ENCODE measurements around the gene MRPL48.

The MRPL48 gene

DNA sequence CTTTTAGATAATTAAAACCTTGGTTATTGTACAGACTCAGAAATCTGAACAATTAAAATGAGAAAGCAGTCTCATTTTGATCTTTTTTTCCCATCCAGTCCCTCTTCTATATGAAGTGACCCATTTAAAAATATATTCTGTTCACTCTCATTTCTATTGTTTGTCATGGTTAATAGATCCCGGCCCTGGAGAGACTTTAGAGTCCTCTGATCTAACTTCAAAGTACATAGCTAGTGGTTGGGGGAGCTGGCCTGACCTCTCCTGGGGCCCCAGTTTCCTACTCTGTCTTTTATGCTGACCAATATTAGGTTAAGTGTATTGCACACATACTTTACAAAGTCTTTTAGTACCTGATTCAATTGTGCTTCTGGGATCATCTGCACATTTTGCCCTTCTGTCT, 13.5 kb downstream of the MRPL48 start:
- no peak for DNase-seq (ENCODE audit: low read depth)
- TF ChIP-seq, protein P1, sequence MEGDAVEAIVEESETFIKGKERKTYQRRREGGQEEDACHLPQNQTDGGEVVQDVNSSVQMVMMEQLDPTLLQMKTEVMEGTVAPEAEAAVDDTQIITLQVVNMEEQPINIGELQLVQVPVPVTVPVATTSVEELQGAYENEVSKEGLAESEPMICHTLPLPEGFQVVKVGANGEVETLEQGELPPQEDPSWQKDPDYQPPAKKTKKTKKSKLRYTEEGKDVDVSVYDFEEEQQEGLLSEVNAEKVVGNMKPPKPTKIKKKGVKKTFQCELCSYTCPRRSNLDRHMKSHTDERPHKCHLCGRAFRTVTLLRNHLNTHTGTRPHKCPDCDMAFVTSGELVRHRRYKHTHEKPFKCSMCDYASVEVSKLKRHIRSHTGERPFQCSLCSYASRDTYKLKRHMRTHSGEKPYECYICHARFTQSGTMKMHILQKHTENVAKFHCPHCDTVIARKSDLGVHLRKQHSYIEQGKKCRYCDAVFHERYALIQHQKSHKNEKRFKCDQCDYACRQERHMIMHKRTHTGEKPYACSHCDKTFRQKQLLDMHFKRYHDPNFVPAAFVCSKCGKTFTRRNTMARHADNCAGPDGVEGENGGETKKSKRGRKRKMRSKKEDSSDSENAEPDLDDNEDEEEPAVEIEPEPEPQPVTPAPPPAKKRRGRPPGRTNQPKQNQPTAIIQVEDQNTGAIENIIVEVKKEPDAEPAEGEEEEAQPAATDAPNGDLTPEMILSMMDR (IDR thresholded peaks at IDR 0.05; ENCODE audit: insufficient read depth, low read depth, low read length, missing control alignments), result no peak

DNA sequence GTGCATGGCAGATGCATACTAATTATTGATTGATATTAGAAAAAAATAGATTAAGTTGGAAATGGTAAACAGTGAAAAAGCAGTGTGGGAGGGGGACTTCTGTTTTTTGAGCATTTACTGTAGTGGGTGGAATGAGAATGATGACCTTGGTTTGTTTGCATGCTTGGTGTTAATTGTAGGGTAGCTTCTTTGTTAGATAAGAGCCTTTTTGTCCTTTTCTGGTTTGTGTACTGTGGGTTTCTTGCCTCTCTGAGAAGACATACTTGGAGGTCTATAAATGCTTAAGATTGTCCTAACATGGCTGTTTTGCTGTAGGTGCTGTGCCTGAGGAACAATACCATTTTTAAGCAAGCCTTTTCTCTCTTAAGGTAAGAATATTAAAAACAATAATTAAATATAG, 17.0 kb downstream of the MRPL48 start:
- no peak for DNase-seq (ENCODE audit: low read depth)
- H3K4me3 ChIP-seq (ENCODE audit: low read length), result no peak overlapping the region
- TF ChIP-seq, protein P1 (IDR thresholded peaks at IDR 0.05; ENCODE audit: insufficient read depth, low read depth, low read length, missing control alignments), result no peak

More for the DNA sequence above, 13.5 kb downstream of the MRPL48 start:
- H3K4me3 ChIP-seq (ENCODE audit: low read length), result no peak overlapping the region

DNA sequence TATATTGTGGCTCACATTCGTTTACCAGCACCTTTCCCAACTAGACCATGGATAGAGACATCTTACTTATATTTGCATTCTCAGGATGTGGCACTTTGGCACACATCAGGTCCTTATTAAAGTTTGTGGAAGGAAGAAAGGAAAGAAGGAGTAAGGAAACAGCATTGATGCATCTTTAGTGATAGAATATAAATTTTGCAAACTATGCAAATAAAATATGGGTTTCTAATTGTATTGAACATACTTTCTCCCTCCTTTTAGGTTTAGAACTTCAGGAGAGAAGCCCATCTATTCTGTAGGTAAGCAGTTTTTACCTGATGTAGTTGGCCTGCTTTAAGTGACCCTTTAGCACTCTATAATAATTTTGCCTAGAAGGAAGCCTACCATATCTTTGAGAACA, 20.4 kb downstream of the MRPL48 start:
- no peak overlapping the region for H3K4me3 ChIP-seq (ENCODE audit: low read length)
- DNase-seq (ENCODE audit: low read depth), result no peak
- TF ChIP-seq, protein P1 (IDR thresholded peaks at IDR 0.05; ENCODE audit: insufficient read depth, low read depth, low read length, missing control alignments), result no peak

DNA sequence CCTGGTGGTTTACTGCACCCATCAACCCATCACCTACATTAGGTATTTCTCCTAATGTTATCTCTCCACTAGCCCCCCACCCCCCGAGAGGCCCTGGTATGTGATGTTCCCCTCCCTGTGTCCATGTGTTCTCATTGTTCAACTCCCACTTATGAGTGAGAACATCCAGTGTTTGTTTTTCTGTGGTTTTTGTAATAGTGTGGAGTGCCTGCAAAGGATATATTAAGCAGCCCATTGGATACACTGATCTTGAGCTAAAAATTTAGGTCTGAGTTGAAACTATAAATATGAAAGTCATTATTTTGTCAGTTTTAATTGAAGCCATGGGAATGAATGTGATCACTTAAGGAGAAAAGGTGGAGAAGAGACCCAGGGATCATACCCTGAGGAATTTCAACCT, 23.0 kb downstream of the MRPL48 start:
- DNase-seq (ENCODE audit: low read depth), result no peak

DNA sequence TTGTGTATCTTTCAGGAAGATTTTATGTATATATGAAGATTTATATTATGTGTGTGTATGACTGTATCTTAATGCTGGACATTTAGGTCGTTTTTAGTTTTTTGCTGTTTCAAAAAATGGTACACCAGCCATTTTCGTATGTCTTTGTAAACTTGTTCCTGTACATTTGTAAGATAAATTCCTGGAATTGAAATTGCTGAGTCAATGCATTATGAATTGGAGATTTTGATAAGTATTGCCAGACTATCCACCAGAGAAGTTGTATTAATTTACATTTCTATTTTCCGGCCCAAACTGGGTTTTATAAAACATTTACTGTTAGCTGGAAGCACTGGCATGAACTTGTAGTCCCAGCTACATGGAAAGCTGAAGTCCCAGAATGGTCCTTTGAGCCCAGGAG, 24.6 kb downstream of the MRPL48 start:
- H3K4me3 ChIP-seq (ENCODE audit: low read length), result no peak overlapping the region
- TF ChIP-seq, protein P1 (IDR thresholded peaks at IDR 0.05; ENCODE audit: insufficient read depth, low read depth, low read length, missing control alignments), result no peak
- no peak for DNase-seq (ENCODE audit: low read depth)

More for the DNA sequence above, 23.0 kb downstream of the MRPL48 start:
- H3K4me3 ChIP-seq (ENCODE audit: low read length), result no peak overlapping the region
- TF ChIP-seq, protein P1 (IDR thresholded peaks at IDR 0.05; ENCODE audit: insufficient read depth, low read depth, low read length, missing control alignments), result no peak

DNA sequence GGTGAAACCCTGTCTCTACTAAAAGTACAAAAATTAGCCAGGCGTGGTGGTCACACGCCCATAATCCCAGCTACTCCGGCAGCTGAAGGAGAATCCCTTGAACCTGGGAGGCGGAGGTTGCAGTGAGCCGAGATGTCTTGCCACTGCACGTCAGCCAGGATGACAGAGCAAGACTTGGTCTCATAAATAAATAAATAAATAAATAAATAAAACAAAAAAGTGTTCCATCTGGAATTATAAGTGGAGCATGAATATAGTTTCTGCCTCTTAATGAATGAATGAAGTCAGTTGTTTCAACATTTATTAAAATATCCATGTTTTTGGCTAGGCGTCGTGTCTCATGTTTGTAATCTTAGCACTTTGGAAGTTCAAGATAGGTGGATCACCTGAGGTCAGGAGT, 27.1 kb downstream of the MRPL48 start:
- TF ChIP-seq, protein P1 (IDR thresholded peaks at IDR 0.05; ENCODE audit: insufficient read depth, low read depth, low read length, missing control alignments), result no peak
- DNase-seq (ENCODE audit: low read depth), result no peak
- no peak overlapping the region for H3K4me3 ChIP-seq (ENCODE audit: low read length)

DNA sequence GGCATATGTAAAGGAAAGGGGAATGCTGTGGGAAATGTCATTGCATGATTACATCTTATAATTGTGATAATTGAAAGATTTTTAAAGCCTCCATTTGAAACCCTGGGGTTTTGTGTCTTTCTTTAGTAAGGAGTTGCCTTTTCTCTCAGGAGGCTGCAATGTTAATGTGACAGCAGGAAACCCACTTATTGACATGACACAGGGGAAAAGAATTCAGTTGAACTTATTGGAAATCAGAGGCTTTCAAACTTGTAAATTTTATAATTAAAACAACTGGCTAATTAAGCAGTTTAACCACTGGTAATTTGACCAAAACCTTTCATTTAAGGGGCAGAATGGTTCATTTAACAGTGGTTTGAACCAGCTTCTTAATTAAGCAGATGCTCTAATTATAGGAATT, 31.2 kb downstream of the MRPL48 start:
- no peak for DNase-seq (ENCODE audit: low read depth)
- TF ChIP-seq, protein P1 (IDR thresholded peaks at IDR 0.05; ENCODE audit: insufficient read depth, low read depth, low read length, missing control alignments), result no peak
- no peak overlapping the region for H3K4me3 ChIP-seq (ENCODE audit: low read length)
